ENCODE results near the gene GRAMD1B.
"Not testable (repeated sequence)": the region's sequence is repeated elsewhere in the genome, so short reads cannot be mapped to it uniquely, and the experiment has no call there.

Gene GRAMD1B

GRCh38 chr11:123513309-123513708 lies 83.2 kb downstream of the GRAMD1B start:
- DNase-seq = not testable (repeated sequence)

GRCh38 chr11:123516238-123516637 lies 86.2 kb downstream of the GRAMD1B start:
- DNase-seq = no peak

GRCh38 chr11:123517559-123518364 lies 87.7 kb downstream of the GRAMD1B start:
- DNase-seq = no peak

GRCh38 chr11:123518496-123519054 lies 88.5 kb downstream of the GRAMD1B start:
- DNase-seq = no peak

GRCh38 chr11:123519055-123519796 lies 89.2 kb downstream of the GRAMD1B start:
- DNase-seq = no peak

GRCh38 chr11:123519797-123520193 lies 89.7 kb downstream of the GRAMD1B start:
- no peak for DNase-seq

- DNase-seq = not testable (repeated sequence)
These were observed 90.4 kb downstream of the GRAMD1B start for GRCh38 chr11:123520476-123520875.

- DNase-seq = no peak
These were observed 90.9 kb downstream of the GRAMD1B start for GRCh38 chr11:123521001-123521400.

- DNase-seq = no peak
These were observed 91.9 kb downstream of the GRAMD1B start for GRCh38 chr11:123521930-123522329.

- no peak for DNase-seq
These were observed 93.5 kb downstream of the GRAMD1B start for GRCh38 chr11:123523539-123523938.

GRCh38 chr11:123525097-123525496 lies 95.0 kb downstream of the GRAMD1B start:
- DNase-seq = no peak

- no peak for DNase-seq
These were observed 95.4 kb downstream of the GRAMD1B start for GRCh38 chr11:123525511-123525918.

- DNase-seq = no peak
These were observed 96.1 kb downstream of the GRAMD1B start for GRCh38 chr11:123526027-123526805.

- no peak for DNase-seq
These were observed 96.8 kb downstream of the GRAMD1B start for GRCh38 chr11:123526918-123527317.

- DNase-seq = no peak
These were observed 97.5 kb downstream of the GRAMD1B start for GRCh38 chr11:123527526-123527925.

GRCh38 chr11:123527947-123528346 lies 97.9 kb downstream of the GRAMD1B start:
- DNase-seq = no peak

GRCh38 chr11:123531325-123531724 lies 101.3 kb downstream of the GRAMD1B start:
- DNase-seq = no peak

GRCh38 chr11:123532131-123532530 lies 102.1 kb downstream of the GRAMD1B start:
- no peak for DNase-seq

GRCh38 chr11:123535401-123535800 lies 105.3 kb downstream of the GRAMD1B start:
- DNase-seq = no peak

GRCh38 chr11:123536690-123537437 lies 106.8 kb downstream of the GRAMD1B start:
- DNase-seq = no peak

GRCh38 chr11:123537726-123538125 lies 107.7 kb downstream of the GRAMD1B start:
- no peak for DNase-seq

GRCh38 chr11:123543797-123544196 lies 113.7 kb downstream of the GRAMD1B start:
- no peak for DNase-seq

All from activated naive CD4-positive, alpha-beta T cell treated with Interleukin-2 at 50 U/mL for 16 hours (primary cell).